ENCODE measurements around the gene SHCBP1. TPM values are rescaled to one million over a fixed set of nuclear protein-coding genes. Genes with fewer than 3 reads are reported as not detected.
A peak's percentile ranks its signal among the peaks of the same experiment; 100 is the strongest.

SHCBP1 gene
- total RNA-seq, 4 donors from 2014 or later = 0.31 to 4.1 (median 0.86) TPM

GRCh38 chr16:46649588-46650253 is 28.5 kb upstream of the SHCBP1 start:
- Histone ChIP-seq H3K4me1 (no peaks in the 10 kb centered on the region), H3K36me3 (no peaks in the 10 kb centered on the region), H3K4me3 (peak overlapping the region; percentile 33 to 43), H3K9me3 (peaks cover 0 to 3% (median 0%) of the 10 kb centered on the region in 3 donors), H3K27me3 (no peaks in the 10 kb centered on the region), H3K27ac (peak overlapping the region; percentile 12 to 79 (median 74))
- ATAC-seq = peak; percentile 94
- WGBS, 2 donors (ENCODE audit: low coverage in 1 of 2) = 45 to 51% methylated on average over 7 of the region's 27 CpGs
- no peak for TF ChIP-seq EP300 (IDR thresholded peaks at IDR 0.05)

- TF ChIP-seq EP300 (IDR thresholded peaks at IDR 0.05) = no peak
- no peak for TF ChIP-seq POLR2A (IDR thresholded peaks at IDR 0.05)
- no peak for TF ChIP-seq POLR2AphosphoS5 (IDR thresholded peaks at IDR 0.05)
- no peak for TF ChIP-seq CTCF (IDR thresholded peaks at IDR 0.05)
- Histone ChIP-seq H3K27ac (peak overlapping the region in 1 of 4 donors; percentile 79), H3K4me1 (no peaks in the 10 kb centered on the region), H3K36me3 (no peaks in the 10 kb centered on the region), H3K27me3 (no peaks in the 10 kb centered on the region), H3K4me3 (no peak overlapping the region), H3K9me3 (peaks cover 0 to 6% (median 0%) of the 10 kb centered on the region in 3 donors)
- WGBS, 2 donors (ENCODE audit: low coverage in 1 of 2) = 89 to 90% methylated on average over 7 to 8 of the region's 8 CpGs
- ATAC-seq = no peak
Observed at GRCh38 chr16:46648656-46649055, 27.5 kb upstream of the SHCBP1 start.

- H3K4me3 ChIP-seq = no peak overlapping the region
- H3K36me3 ChIP-seq = no peaks in the 10 kb centered on the region
- no peaks in the 10 kb centered on the region for H3K27me3 ChIP-seq
- H3K27ac ChIP-seq = no peak overlapping the region
- H3K4me1 ChIP-seq = no peaks in the 10 kb centered on the region
- ATAC-seq = no peak
- WGBS, 2 donors (ENCODE audit: low coverage in 1 of 2) = 74 to 86% methylated on average over 5 to 9 of the region's 9 CpGs
- no peak for TF ChIP-seq CTCF (IDR thresholded peaks at IDR 0.05)
- no peak for TF ChIP-seq POLR2AphosphoS5 (IDR thresholded peaks at IDR 0.05)
- no peak for TF ChIP-seq EP300 (IDR thresholded peaks at IDR 0.05)
- TF ChIP-seq POLR2A (IDR thresholded peaks at IDR 0.05) = no peak
- no peaks in the 10 kb centered on the region for H3K9me3 ChIP-seq
Observed at GRCh38 chr16:46638947-46639925, 18.1 kb upstream of the SHCBP1 start.

- WGBS, 2 donors (ENCODE audit: low coverage in 1 of 2) = 70 to 72% methylated on average over 3 to 6 of the region's 32 CpGs
- TF ChIP-seq EP300 (IDR thresholded peaks at IDR 0.05) (no peak), POLR2A (IDR thresholded peaks at IDR 0.05) (no peak), POLR2AphosphoS5 (IDR thresholded peaks at IDR 0.05) (no peak), CTCF (IDR thresholded peaks at IDR 0.05) (no peak)
- Histone ChIP-seq H3K4me3 (no peak overlapping the region), H3K36me3 (no peaks in the 10 kb centered on the region), H3K27me3 (no peaks in the 10 kb centered on the region), H3K4me1 (peaks cover 0 to 6% (median 0%) of the 10 kb centered on the region in 3 donors), H3K27ac (no peak overlapping the region), H3K9me3 (no peaks in the 10 kb centered on the region)
- no peak for ATAC-seq
Observed at GRCh38 chr16:46632778-46633733, 11.9 kb upstream of the SHCBP1 start.

Data from gastroesophageal sphincter (tissue), 4 donors.